Measurements from ENCODE around the gene BICD2. TPM values are rescaled to one million over a fixed set of nuclear protein-coding genes. Genes with fewer than 3 reads are reported as not detected.
"Not testable (repeated sequence)": the region's sequence is repeated elsewhere in the genome, so short reads cannot be mapped to it uniquely, and the experiment has no call there.

The BICD2 gene
- total RNA-seq, 1 donor from 2014 or later = 8.0 TPM

- DNase-seq (ENCODE audit: low spot score) = no peak
- ATAC-seq = no peak
These were observed 6.7 kb upstream of the BICD2 start for GRCh38 chr9:92771309-92771708.

GRCh38 chr9:92770360-92770995, 5.8 kb upstream of the BICD2 start:
- ATAC-seq (peak; percentile 31), DNase-seq (ENCODE audit: low spot score) (no peak)

GRCh38 chr9:92769990-92770359, 5.3 kb upstream of the BICD2 start:
- ATAC-seq (no peak), DNase-seq (ENCODE audit: low spot score) (no peak)

GRCh38 chr9:92769286-92769685, 4.7 kb upstream of the BICD2 start:
- DNase-seq (ENCODE audit: low spot score) (no peak), ATAC-seq (no peak)

GRCh38 chr9:92768816-92769215, 4.2 kb upstream of the BICD2 start:
- not testable (repeated sequence) for DNase-seq (ENCODE audit: low spot score); ATAC-seq

- DNase-seq (ENCODE audit: low spot score) (no peak), ATAC-seq (no peak)
These were observed 2.7 kb upstream of the BICD2 start for GRCh38 chr9:92767066-92768054.

- DNase-seq (ENCODE audit: low spot score) (peak; percentile 99), ATAC-seq (peak; percentile 92)
These were observed 629 bp upstream of the BICD2 start for GRCh38 chr9:92764988-92765936.

GRCh38 chr9:92763721-92764380, 782 bp downstream of the BICD2 start:
- no peak for ATAC-seq
- DNase-seq (ENCODE audit: low spot score) = no peak

- peak; percentile 33 for DNase-seq (ENCODE audit: low spot score)
These were observed 1.6 kb downstream of the BICD2 start for GRCh38 chr9:92762781-92763708.

GRCh38 chr9:92762196-92762595, 2.4 kb downstream of the BICD2 start:
- peak; percentile 11 for DNase-seq (ENCODE audit: low spot score)
- no peak for ATAC-seq

More at GRCh38 chr9:92762781-92763708, 1.6 kb downstream of the BICD2 start:
- ATAC-seq = no peak

GRCh38 chr9:92761686-92762085, 2.9 kb downstream of the BICD2 start:
- ATAC-seq (no peak), DNase-seq (ENCODE audit: low spot score) (peak; percentile 36)

GRCh38 chr9:92760494-92760893, 4.1 kb downstream of the BICD2 start:
- DNase-seq (ENCODE audit: low spot score) (no peak), ATAC-seq (no peak)

- DNase-seq (ENCODE audit: low spot score) (peak; percentile 85), ATAC-seq (peak; percentile 63)
These were observed 4.6 kb downstream of the BICD2 start for GRCh38 chr9:92760070-92760469.

GRCh38 chr9:92759446-92759845, 5.2 kb downstream of the BICD2 start:
- DNase-seq (ENCODE audit: low spot score) = no peak

GRCh38 chr9:92756792-92757191, 7.8 kb downstream of the BICD2 start:
- DNase-seq (ENCODE audit: low spot score) = peak; percentile 22

More at GRCh38 chr9:92759446-92759845, 5.2 kb downstream of the BICD2 start:
- no peak for ATAC-seq

GRCh38 chr9:92754091-92754745, 10.4 kb downstream of the BICD2 start:
- ATAC-seq (no peak), DNase-seq (ENCODE audit: low spot score) (no peak)

More at GRCh38 chr9:92756792-92757191, 7.8 kb downstream of the BICD2 start:
- ATAC-seq = no peak

- DNase-seq (ENCODE audit: low spot score) (no peak), ATAC-seq (no peak)
These were observed 11.7 kb downstream of the BICD2 start for GRCh38 chr9:92752812-92753404.

GRCh38 chr9:92749934-92750315, 14.7 kb downstream of the BICD2 start:
- DNase-seq (ENCODE audit: low spot score) (no peak), ATAC-seq (peak; percentile 40)

All from left lobe of liver (tissue), 2 donors.